ENCODE measurements around the gene TBC1D5.

GRCh38 chr3:17420668-17421067, 321.8 kb downstream of the TBC1D5 start:
- TF ChIP-seq RAD21 (IDR thresholded peaks at IDR 0.05 in 1 of 2, conservative IDR thresholded peaks at IDR 0.05 in 1 of 2; ENCODE audit: low read depth in 2 of 2, low read length in 2 of 2) (no peak), ATF3 (IDR thresholded peaks at IDR 0.05; ENCODE audit: insufficient read depth, low read depth, low read length) (no peak), CTCF (IDR thresholded peaks at IDR 0.05; ENCODE audit: control extremely low read depth in 1 of 3, insufficient read depth in 1 of 3, low read depth in 1 of 3, low read length in 3 of 3) (no peak), ZNF274 (IDR thresholded peaks at IDR 0.05; ENCODE audit: borderline replicate concordance, extremely low read depth, low read length) (no peak), FOSL1 (IDR thresholded peaks at IDR 0.05; ENCODE audit: insufficient read depth, low read depth, low read length) (no peak), EZH2 (IDR thresholded peaks at IDR 0.05; ENCODE audit: low read depth, low read length, severe bottlenecking) (no peak), KDM5A (IDR thresholded peaks at IDR 0.05; ENCODE audit: low read length) (no peak), SP4 (IDR thresholded peaks at IDR 0.05; ENCODE audit: low read length) (no peak), JUN (IDR thresholded peaks at IDR 0.05; ENCODE audit: low read depth, low read length) (no peak), SRF (IDR thresholded peaks at IDR 0.05; ENCODE audit: low read depth, low read length) (no peak), EGR1 (IDR thresholded peaks at IDR 0.05; ENCODE audit: borderline replicate concordance, low read depth, low read length) (no peak), TCF12 (IDR thresholded peaks at IDR 0.05; ENCODE audit: low read depth, low read length) (no peak), HDAC2 (IDR thresholded peaks at IDR 0.05; ENCODE audit: borderline replicate concordance in 1 of 2, low read depth in 2 of 2, low read length in 2 of 2) (no peak)
